Measurements from ENCODE around the gene RNF123. TPM values are rescaled to one million over a fixed set of nuclear protein-coding genes. Genes with fewer than 3 reads are reported as not detected.

The RNF123 gene
- total and polyA plus RNA-seq, 10 of the 15 experiments (the other 5 are each of a cell fraction or from before 2014, with no cell fraction given): 4.2 to 31.5 (median 17.6) TPM

- TF ChIP-seq ZNF687 (IDR thresholded peaks at IDR 0.05) (peak; percentile 32; the same call in 1 of the 2 replicates), RCOR1 (conservative IDR thresholded peaks at IDR 0.05; ENCODE audit: low read depth, low read length) (no peak), SMARCA5 (IDR thresholded peaks at IDR 0.05) (peak; percentile 84; the same call in 1 of the 2 replicates), POLR2A (IDR thresholded peaks at IDR 0.05; ENCODE audit: low read depth, low read length) (peak; percentile 92), ATF3 (IDR thresholded peaks at IDR 0.05; ENCODE audit: borderline replicate concordance, extremely low read depth, low read depth, low read length) (no peak; the same call in 1 of the 2 replicates), PBX3 (IDR thresholded peaks at IDR 0.05; ENCODE audit: insufficient replicate concordance, low read depth, low read length) (no peak), BACH1 (IDR thresholded peaks at IDR 0.05; ENCODE audit: borderline replicate concordance) (peak; percentile 42; the same call in 1 of the 2 replicates), CREB1 (IDR thresholded peaks at IDR 0.05; ENCODE audit: low read depth) (peak; percentile 96), ZBTB11 (CRISPR knock-in tag; IDR thresholded peaks at IDR 0.05) (no peak), IKZF1 (conservative IDR thresholded peaks at IDR 0.05) (peak; percentile 72), STAT3 (IDR thresholded peaks at IDR 0.05; ENCODE audit: low read depth, low read length) (no peak), POLR2AphosphoS2 (IDR thresholded peaks at IDR 0.05; ENCODE audit: low read depth, low read length) (peak; percentile 88), POLR2AphosphoS5 (IDR thresholded peaks at IDR 0.05; ENCODE audit: low read length) (peak; percentile 65), BMI1 (IDR thresholded peaks at IDR 0.05; ENCODE audit: borderline replicate concordance) (peak; percentile 88; the same call in 1 of the 2 replicates), USF2 (IDR thresholded peaks at IDR 0.05; ENCODE audit: borderline replicate concordance, low read depth, low read length) (no peak), PML (IDR thresholded peaks at IDR 0.05; ENCODE audit: low read length) (peak; percentile 75; the same call in 1 of the 2 replicates), CHD2 (IDR thresholded peaks at IDR 0.05; ENCODE audit: borderline replicate concordance, low read depth, low read length) (peak; percentile 35; the same call in 1 of the 2 replicates)
These were observed 34.5 kb downstream of the RNF123 start, which contains the start of gene GMPPB (continued) for GRCh38 chr3:49723628-49724551.
